ENCODE measurements around the gene MB.

The MB gene

DNA sequence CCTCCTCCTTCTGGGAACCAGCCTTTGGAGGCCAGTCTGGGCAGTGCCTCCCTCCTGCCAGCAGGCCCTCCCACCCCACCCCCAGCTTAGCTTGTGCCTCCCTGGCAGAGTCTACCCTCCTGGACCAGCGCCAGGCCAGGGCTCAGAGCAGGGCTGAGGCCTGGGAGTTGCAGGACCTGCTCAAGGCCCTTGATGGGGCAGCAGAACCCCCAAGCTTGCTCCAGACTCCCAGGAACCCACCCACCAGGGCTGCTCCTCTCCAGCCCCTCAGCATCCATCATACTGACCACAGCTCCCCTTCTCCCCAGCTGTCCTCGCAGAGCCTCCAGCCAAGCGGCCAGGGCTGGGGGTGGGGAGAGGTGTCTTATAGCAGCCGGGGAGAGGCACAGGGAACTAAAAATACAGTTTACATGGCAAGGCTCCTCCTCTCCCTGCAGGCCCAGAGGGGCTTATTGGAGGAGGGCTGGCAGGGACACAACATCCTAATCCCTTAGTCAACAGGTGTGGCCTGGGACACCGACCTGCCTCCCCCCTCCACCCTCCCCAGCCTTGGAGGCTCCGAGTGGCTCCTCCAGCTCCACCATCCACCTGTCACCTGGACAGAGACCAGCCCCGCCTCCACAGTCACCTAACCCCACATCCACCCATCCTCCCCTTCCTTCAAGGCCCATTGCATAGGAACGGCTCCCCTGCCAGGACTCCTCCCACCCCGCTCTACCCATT lies 5.2 kb upstream of the MB start:
- DNase-seq (ENCODE audit: low spot score): no peak
- TF ChIP-seq, protein P1, sequence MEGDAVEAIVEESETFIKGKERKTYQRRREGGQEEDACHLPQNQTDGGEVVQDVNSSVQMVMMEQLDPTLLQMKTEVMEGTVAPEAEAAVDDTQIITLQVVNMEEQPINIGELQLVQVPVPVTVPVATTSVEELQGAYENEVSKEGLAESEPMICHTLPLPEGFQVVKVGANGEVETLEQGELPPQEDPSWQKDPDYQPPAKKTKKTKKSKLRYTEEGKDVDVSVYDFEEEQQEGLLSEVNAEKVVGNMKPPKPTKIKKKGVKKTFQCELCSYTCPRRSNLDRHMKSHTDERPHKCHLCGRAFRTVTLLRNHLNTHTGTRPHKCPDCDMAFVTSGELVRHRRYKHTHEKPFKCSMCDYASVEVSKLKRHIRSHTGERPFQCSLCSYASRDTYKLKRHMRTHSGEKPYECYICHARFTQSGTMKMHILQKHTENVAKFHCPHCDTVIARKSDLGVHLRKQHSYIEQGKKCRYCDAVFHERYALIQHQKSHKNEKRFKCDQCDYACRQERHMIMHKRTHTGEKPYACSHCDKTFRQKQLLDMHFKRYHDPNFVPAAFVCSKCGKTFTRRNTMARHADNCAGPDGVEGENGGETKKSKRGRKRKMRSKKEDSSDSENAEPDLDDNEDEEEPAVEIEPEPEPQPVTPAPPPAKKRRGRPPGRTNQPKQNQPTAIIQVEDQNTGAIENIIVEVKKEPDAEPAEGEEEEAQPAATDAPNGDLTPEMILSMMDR (IDR thresholded peaks at IDR 0.05; ENCODE audit: extremely low read depth, missing control alignments): no peak

GRCh38 chr22:35621451-35621850 lies 4.3 kb upstream of the MB start:
- DNase-seq (ENCODE audit: low spot score): no peak
- TF ChIP-seq, protein P1 (IDR thresholded peaks at IDR 0.05; ENCODE audit: extremely low read depth, missing control alignments): no peak

- no peak for DNase-seq (ENCODE audit: low spot score)
These were observed 3.6 kb upstream of the MB start for GRCh38 chr22:35620624-35621251.

DNA sequence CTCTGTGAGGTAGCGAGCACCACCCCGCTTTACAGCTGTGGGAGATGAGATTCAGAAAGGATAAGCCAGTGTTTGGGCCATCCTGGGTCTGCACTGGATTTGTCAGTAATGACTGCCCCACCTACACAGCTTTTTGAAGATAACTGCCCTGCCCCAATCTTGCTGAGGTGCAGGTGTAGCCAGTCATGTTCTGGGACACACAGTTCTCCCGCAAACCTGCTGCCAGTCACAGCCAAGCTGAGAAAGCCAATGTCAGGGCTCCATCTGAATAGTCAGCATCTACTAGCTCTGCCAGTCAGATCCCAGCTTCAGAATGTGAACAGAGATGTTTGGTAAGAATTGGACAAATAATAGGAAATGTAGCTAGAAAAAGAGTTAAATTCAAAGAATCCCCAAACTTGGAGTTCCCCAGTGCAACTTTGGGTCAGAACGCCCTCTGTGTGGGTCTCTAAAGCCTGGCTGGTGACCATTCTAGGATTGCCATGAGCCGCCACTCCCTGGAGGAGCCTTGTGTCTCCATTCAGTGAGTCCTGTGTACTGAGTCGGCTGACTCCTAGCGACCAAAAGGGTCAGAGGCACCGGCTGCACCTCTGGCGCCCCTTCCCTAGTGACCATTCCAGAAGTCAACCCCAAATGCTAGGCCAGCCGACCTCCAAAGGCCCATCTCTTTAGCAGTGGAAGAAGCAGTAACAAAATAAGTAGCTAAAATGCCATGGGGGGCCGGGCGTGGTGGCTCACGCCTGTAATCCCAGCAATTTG lies 2.4 kb upstream of the MB start:
- TF ChIP-seq, protein P1 (IDR thresholded peaks at IDR 0.05; ENCODE audit: extremely low read depth, missing control alignments): no peak
- no peak for DNase-seq (ENCODE audit: low spot score)

More at GRCh38 chr22:35620624-35621251, 3.6 kb upstream of the MB start:
- TF ChIP-seq, protein P1 (IDR thresholded peaks at IDR 0.05; ENCODE audit: extremely low read depth, missing control alignments): no peak

DNA sequence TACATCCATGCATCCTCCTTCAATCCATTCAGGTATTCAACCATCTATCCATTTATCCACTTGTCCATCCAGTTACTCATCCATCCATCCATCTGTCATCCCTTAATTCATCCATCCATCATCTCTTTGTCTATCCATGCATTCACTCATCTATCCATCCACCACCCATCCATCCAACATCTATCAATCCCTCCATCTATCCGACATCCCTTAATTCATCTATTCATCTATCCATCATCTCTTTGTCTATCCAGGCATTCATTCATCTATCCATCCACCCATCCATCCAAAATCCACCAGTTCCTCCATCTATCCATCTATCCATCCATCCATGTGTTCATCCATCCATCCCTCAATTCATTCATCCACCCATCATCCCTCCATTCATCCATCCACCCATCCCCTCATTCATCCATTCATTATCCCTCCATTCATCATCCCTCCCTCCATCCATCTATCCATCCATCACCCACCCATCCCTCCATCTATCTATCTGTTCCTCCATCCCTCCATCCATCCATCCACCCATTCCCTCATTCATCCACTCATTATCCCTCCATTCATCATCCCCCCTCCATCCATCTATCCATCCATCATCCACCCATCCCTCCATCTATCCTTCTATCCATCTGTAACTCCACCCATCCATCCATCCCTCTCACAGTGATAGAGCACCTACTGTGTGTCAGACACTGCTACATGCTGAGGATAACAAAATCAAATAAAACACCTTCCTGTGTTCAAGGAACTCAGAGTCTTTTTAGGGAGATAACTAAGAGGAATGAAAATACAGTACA lies 1.5 kb upstream of the MB start:
- TF ChIP-seq, protein P1 (IDR thresholded peaks at IDR 0.05; ENCODE audit: extremely low read depth, missing control alignments): no peak
- no peak for DNase-seq (ENCODE audit: low spot score)

DNA sequence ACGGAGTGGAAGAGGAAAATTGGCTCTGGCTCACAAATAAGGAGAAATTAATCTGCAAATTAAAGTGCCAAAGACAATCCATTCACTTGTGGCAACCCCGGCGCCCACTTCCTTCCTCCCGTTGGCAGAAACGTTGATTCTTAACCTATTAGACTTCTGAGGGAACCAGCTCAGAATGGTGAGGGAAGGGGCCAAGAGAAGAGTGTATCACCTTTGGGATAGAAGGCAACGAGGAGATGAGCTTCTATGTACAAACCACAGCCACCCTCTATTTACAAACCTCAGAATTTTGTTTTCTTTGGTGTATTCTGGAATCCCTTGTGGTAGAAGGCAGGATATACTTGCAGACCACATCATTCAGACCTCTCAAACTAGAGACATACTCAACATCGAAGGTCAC lies 1.1 kb downstream of the MB start:
- DNase-seq (ENCODE audit: low spot score): no peak
- TF ChIP-seq, protein P1 (IDR thresholded peaks at IDR 0.05; ENCODE audit: extremely low read depth, missing control alignments): no peak
